Measurements from ENCODE around the gene CSMD2. TPM values are rescaled to one million over a fixed set of nuclear protein-coding genes. Genes with fewer than 3 reads are reported as not detected.

CSMD2 gene
- total RNA-seq, 3 donors from 2014 or later, result 0.12 to 0.41 (median 0.28) TPM

DNA sequence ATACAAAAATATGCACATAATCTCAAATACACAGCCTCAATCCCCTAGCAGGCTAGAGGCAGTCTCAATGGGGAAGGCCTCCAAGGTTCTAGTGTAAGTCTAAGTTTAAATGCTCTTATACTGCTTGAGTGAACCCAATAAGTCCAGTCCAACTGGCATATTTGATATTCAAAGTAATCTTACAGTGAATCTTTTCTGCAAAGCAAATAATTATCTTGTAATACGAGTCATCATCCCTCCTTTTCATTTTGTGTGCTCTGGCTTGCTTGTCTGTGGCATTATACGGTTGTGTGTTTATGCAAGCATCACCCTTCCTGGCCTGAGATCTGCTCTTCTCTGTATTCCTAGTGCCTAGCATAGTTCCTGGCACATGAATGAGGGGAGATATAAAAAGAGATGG is 468.1 kb downstream of the CSMD2 start:
- Histone ChIP-seq H3K36me3 (ENCODE audit: low read depth) (no peaks in the 10 kb centered on the region), H3K4me3 (no peak overlapping the region), H3K4me1 (ENCODE audit: low read depth) (no peaks in the 10 kb centered on the region), H3K9me3 (no peaks in the 10 kb centered on the region)
- no peak for DNase-seq
- intact Hi-C loops (cut with DNase I, micrococcal nuclease), result no loop called here
- no peak for TF ChIP-seq CTCF (IDR thresholded peaks at IDR 0.05)
- ATAC-seq, result no peak

DNA sequence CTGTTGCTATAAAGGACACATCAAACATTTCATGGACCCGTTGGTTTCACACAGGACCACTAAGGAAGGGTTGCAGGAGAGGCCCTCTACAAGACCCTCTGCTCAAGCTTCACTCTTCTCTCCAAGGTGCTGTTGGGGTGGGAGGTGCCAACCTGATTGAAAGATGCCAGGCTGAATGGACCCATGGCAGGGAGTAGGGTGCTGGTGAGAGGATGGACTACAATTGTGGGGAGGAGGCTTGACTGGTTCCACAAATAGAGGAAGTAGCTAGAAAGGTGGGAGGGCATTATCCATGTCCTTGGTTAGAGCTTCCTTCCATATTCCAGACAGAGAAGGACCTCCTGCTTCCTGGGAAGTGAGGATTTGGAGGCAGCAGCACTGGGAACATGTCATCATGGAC is 468.7 kb downstream of the CSMD2 start:
- ATAC-seq, result no peak
- TF ChIP-seq CTCF (IDR thresholded peaks at IDR 0.05), result no peak
- Histone ChIP-seq H3K4me3 (no peak overlapping the region), H3K4me1 (ENCODE audit: low read depth) (no peaks in the 10 kb centered on the region), H3K36me3 (ENCODE audit: low read depth) (no peaks in the 10 kb centered on the region), H3K9me3 (no peaks in the 10 kb centered on the region)
- no peak for DNase-seq
- intact Hi-C loops (cut with DNase I, micrococcal nuclease), result no loop called here

DNA sequence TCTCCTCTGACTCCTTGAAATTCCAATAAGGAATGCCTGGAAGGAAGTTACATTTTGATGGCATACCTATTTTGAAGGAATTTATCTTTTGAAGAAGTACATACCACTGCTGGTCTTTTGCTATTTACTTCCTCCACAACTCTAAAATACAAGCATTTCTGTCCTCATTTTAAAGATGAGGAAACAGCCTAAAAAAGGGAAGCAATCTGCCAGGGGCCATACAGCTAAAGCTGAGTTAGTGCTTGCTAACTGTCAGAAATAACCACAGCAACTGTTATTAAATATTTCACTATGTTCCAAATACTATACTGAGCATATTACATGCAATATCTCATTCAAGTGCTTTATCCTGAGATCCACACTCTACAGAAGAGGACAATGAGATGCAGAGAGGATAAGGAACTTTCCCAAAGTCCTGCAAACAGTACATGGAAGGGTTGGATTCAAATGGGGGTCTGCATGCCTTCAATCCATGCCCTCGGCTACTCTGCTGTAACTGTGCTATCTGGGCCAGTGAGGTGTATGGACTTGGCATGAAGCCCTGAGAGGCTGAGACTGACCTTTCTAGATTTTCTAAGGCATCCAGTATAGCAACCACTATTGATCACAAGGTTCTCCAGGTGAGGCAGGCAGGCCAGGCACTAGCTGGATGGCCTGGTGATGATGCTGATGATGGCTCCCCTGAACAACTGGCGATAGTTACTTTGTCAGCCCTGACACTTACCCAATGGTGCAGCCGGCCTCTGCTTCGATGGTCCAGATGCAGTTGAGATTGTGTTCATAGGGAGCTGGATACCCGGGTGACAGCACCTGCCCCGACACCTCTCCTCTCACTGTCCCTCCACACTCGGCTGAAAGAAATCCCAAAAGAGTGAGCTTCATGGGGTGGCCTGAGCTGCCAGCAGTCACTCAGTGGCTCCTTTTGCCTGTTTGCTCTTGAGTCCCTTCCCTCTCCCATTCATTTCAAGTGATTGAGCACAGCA is 472.5 kb downstream of the CSMD2 start:
- Histone ChIP-seq H3K36me3 (ENCODE audit: low read depth) (no peaks in the 10 kb centered on the region), H3K4me3 (no peak overlapping the region), H3K9me3 (no peaks in the 10 kb centered on the region), H3K4me1 (ENCODE audit: low read depth) (no peaks in the 10 kb centered on the region)
- no peak for TF ChIP-seq CTCF (IDR thresholded peaks at IDR 0.05)
- DNase-seq (no peak), ATAC-seq (no peak)
- intact Hi-C loops (cut with DNase I, micrococcal nuclease), result no loop called here

DNA sequence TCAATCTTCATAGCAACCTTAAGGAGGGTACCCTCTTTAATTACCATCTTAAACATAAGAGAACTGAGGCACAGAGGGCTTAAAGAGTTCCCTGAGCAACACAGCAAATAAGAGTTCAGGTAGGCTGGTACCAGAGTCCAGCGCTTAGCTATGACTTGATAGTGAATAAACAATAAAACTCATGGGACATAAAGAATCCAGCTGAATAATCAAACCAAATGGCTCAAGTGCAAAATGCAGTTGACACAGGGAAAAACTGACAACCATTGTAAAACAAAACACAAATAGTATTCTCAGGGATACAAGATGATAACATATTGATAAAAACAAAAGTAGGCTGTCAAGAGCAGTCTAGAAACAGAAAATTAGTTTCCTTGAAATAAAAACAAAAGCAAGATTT is 478.0 kb downstream of the CSMD2 start:
- TF ChIP-seq CTCF (IDR thresholded peaks at IDR 0.05), result no peak
- intact Hi-C loops (cut with DNase I, micrococcal nuclease), result no loop called here
- Histone ChIP-seq H3K4me1 (ENCODE audit: low read depth) (no peaks in the 10 kb centered on the region), H3K36me3 (ENCODE audit: low read depth) (no peaks in the 10 kb centered on the region), H3K9me3 (no peaks in the 10 kb centered on the region), H3K4me3 (no peak overlapping the region)
- DNase-seq (no peak), ATAC-seq (no peak)

- H3K4me3 ChIP-seq, result no peak overlapping the region
- TF ChIP-seq CTCF (IDR thresholded peaks at IDR 0.05), result no peak
Observed at GRCh38 chr1:33686551-33686950, 478.5 kb downstream of the CSMD2 start.

More at GRCh38 chr1:33686551-33686950, 478.5 kb downstream of the CSMD2 start:
- no peak for ATAC-seq
- intact Hi-C loops (cut with DNase I, micrococcal nuclease), result no loop called here
- no peaks in the 10 kb centered on the region for H3K36me3 ChIP-seq (ENCODE audit: low read depth)
- H3K4me1 ChIP-seq (ENCODE audit: low read depth), result no peaks in the 10 kb centered on the region
- H3K9me3 ChIP-seq, result no peaks in the 10 kb centered on the region
- no peak for DNase-seq

Data from mucosa of descending colon (tissue), 3 donors.